Type B pancreatic cell (in vitro differentiated cells): Measurements from ENCODE around the gene ATP2B2. TPM values are rescaled to one million over a fixed set of nuclear protein-coding genes. Genes with fewer than 3 reads are reported as not detected.

Experiments used
- DNase-seq: peaks from one replicate; pipeline ENCODE4 v3.0.0; 2021; ENCODE audit warnings: mixed read lengths; ENCODE audit not compliant: unreplicated experiment; ENCODE audit errors: extremely low spot score
- H3K27ac Mint-ChIP-seq: 2 replicates; pipeline ENCODE4 v1.8.0; 2021; ENCODE audit warnings: mild to moderate bottlenecking, mixed read lengths
- H3K27me3 Mint-ChIP-seq: 2 replicates; pipeline ENCODE4 v1.8.0; 2021; ENCODE audit warnings: mixed read lengths
- H3K36me3 Mint-ChIP-seq: 2 replicates; pipeline ENCODE4 v1.8.0; 2021; ENCODE audit warnings: mixed read lengths
- H3K4me1 Mint-ChIP-seq: one replicate; pipeline ENCODE4 v1.8.0; 2021; ENCODE audit warnings: mixed read lengths; ENCODE audit not compliant: unreplicated experiment
- H3K4me3 Mint-ChIP-seq: 2 replicates; pipeline ENCODE4 v1.8.0; 2021; ENCODE audit warnings: mild to moderate bottlenecking, mixed read lengths
- H3K9me3 Mint-ChIP-seq: 2 replicates; pipeline ENCODE4 v1.8.0; 2021; ENCODE audit warnings: mixed read lengths
- CTCF ChIP-seq: fragments of 200-600 bp; sonication (generic); conservative IDR thresholded peaks from 2 replicates; pipeline ENCODE4 v1.5.0; 2021; ENCODE audit warnings: antibody characterized with exemption, mild to moderate bottlenecking
- total RNA-seq: library from RNA; stranded (reverse); gene quantifications from 2 replicates; pipeline ENCODE4 v1.2.1, GENCODE V29; 2021; ENCODE audit warnings: low replicate concordance

ATP2B2 gene
- total RNA-seq, 1 donor from 2014 or later = 0.31 TPM

- no peak for TF ChIP-seq CTCF
- peaks cover 3% of the 10 kb centered on the region for H3K4me1 Mint-ChIP-seq
- H3K9me3 Mint-ChIP-seq = no peaks in the 10 kb centered on the region
- no peaks in the 10 kb centered on the region for H3K36me3 Mint-ChIP-seq
- DNase-seq = no peak
- H3K4me3 Mint-ChIP-seq = no peak overlapping the region
- no peak overlapping the region for H3K27ac Mint-ChIP-seq
- H3K27me3 Mint-ChIP-seq = peaks cover 41% of the 10 kb centered on the region
Observed at GRCh38 chr3:10358309-10358980, 146.9 kb downstream of the ATP2B2 start.

GRCh38 chr3:10357592-10358308 is 147.6 kb downstream of the ATP2B2 start:
- no peaks in the 10 kb centered on the region for H3K36me3 Mint-ChIP-seq
- no peak for TF ChIP-seq CTCF
- no peak overlapping the region for H3K27ac Mint-ChIP-seq
- peaks cover 45% of the 10 kb centered on the region for H3K27me3 Mint-ChIP-seq
- DNase-seq = no peak
- H3K9me3 Mint-ChIP-seq = no peaks in the 10 kb centered on the region
- H3K4me3 Mint-ChIP-seq = no peak overlapping the region
- peaks cover 3% of the 10 kb centered on the region for H3K4me1 Mint-ChIP-seq

GRCh38 chr3:10357095-10357494 is 148.3 kb downstream of the ATP2B2 start:
- Mint-ChIP-seq H3K9me3 (no peaks in the 10 kb centered on the region), H3K36me3 (no peaks in the 10 kb centered on the region), H3K4me1 (peaks cover 3% of the 10 kb centered on the region), H3K4me3 (no peak overlapping the region), H3K27me3 (peaks cover 47% of the 10 kb centered on the region), H3K27ac (no peak overlapping the region)
- DNase-seq = no peak
- no peak for TF ChIP-seq CTCF

GRCh38 chr3:10356461-10356981 is 148.9 kb downstream of the ATP2B2 start:
- DNase-seq = no peak
- Mint-ChIP-seq H3K27me3 (peaks cover 42% of the 10 kb centered on the region), H3K36me3 (no peaks in the 10 kb centered on the region), H3K4me1 (peaks cover 3% of the 10 kb centered on the region), H3K27ac (no peak overlapping the region), H3K4me3 (no peak overlapping the region), H3K9me3 (no peaks in the 10 kb centered on the region)
- no peak for TF ChIP-seq CTCF

- no peak for DNase-seq
- H3K27ac Mint-ChIP-seq = no peak overlapping the region
- no peaks in the 10 kb centered on the region for H3K9me3 Mint-ChIP-seq
- H3K4me3 Mint-ChIP-seq = no peak overlapping the region
- H3K27me3 Mint-ChIP-seq = peaks cover 39% of the 10 kb centered on the region
- H3K36me3 Mint-ChIP-seq = no peaks in the 10 kb centered on the region
- peaks cover 8% of the 10 kb centered on the region for H3K4me1 Mint-ChIP-seq
- TF ChIP-seq CTCF = no peak
Observed at GRCh38 chr3:10354361-10355015, 150.9 kb downstream of the ATP2B2 start.
